Embryonic facial prominence (tissue), 1 donor: ENCODE data around the gene CAPZB.
"Not testable (repeated sequence)": the region's sequence is repeated elsewhere in the genome, so short reads cannot be mapped to it uniquely, and the experiment has no call there.

Source experiments
- DNase-seq: peaks from one replicate; pipeline ENCODE4 v3.0.0-alpha.2; 2016; ENCODE audit errors: extremely low spot score

Gene CAPZB

GRCh38 chr1:19485362-19486187 lies at the start of gene CAPZB:
TSS of gene CAPZB (minus strand) at chr1:19485539. CDS start at chr1:19485438, 101 bp downstream.
- peak; percentile 87 for DNase-seq

DNA sequence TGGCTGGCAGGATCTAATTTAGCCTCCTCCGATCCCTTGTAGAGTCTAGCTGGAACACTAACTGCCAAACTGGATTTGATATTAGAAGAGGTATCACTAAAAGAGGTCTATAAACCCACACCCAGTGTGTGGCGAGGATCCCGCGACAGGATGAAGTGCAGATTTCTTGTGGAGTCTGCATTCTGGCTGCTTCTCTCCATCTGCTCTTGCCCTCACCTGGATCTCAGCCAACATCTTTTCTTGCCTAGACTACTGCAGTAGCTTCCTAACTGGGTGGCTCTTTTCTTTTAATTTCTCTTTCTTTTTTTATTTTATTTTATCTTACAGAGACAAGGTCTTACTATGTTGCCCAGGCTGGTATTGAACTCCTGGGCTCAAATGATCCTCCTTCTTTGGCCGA lies 48.9 kb upstream of the CAPZB start:
- no peak for DNase-seq

- no peak for DNase-seq
Observed at GRCh38 chr1:19533626-19534025, 48.3 kb upstream of the CAPZB start.

- DNase-seq: no peak
Observed at GRCh38 chr1:19532519-19532918, 47.2 kb upstream of the CAPZB start.

DNA sequence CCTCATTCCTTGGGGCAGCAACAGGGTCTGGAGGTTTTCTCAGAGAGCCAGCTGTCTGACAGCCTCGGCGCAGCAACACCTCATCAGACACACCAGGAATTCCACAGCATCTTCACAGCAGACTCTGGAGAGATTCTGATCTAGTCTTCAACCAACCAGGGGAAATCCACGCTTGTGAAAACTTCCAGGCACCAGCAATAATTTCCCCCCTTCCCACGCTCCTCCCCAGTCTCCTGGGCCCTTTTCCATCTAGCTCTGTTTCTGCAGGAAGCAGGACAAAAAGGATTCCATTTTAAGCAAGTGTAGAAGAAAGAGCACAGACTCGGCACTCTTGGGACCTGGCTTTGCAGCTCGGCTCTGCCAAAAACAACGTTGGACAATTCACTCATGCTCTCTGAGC lies 44.3 kb upstream of the CAPZB start:
- DNase-seq: no peak

DNA sequence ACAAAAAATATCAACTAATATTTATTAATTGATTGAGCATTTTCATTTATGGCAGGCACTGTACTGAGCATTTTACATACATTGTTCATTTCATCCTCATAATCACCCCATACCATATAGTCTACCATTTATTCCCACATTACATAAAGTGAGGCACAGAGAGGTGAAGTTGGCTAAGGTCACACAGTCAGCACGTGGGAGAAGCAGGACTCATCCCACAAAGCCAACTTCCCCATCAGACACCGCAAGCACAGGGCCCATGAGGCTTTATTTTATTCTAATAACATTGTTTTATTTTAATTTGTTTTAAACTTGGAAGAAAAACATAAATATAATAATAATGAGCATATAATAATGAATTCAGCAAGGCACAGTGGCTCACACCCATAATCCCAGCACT lies 43.1 kb upstream of the CAPZB start:
- no peak for DNase-seq

DNA sequence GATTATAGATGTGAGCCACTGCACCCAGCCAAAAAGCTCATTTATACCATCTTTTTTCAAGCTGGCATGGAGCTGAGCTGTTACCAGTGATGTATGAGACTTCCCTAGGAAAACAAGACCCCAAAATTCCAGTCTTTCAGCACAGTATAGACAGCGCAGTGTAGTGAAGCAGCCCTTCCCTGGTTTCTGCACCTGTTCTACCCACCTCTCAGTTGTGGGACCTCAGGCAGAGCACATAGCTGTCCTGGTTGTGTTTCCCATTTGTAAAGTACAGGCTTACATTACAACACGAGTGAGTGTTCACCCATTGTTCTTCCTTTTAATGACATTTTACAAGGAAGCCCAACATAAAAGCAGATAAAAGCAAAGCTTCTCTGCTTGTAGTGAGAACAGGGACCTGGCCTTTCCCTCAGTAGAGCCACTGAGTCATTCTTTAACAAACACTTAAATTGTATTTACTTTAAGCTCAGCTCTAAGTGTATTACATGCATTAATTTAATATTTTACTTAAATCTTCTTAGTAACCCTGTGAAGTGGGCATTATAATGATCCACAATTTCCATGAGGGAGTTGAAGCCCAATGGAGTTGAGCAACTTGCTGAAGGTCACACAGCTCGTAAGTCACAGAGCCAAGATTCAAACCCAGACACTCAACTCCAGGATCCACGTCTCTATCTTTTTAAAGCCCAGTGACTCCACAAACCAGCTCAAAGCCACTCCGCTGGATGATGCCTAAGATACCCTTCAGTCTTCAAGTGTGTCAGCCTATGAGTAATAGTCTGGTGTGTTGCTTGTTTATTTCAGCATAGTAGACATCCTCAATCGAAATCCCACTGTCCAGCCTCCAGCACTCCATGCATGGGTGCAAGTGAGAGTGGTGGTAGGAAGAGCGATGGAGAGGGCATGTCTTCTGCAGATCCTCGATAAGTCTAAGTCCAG lies 40.5 kb upstream of the CAPZB start:
- no peak for DNase-seq

GRCh38 chr1:19524791-19525190 lies 39.5 kb upstream of the CAPZB start:
- no peak for DNase-seq

- not testable (repeated sequence) for DNase-seq
Observed at GRCh38 chr1:19522570-19522969, 37.2 kb upstream of the CAPZB start.

GRCh38 chr1:19521411-19521810 lies 36.1 kb upstream of the CAPZB start:
- DNase-seq: no peak

DNA sequence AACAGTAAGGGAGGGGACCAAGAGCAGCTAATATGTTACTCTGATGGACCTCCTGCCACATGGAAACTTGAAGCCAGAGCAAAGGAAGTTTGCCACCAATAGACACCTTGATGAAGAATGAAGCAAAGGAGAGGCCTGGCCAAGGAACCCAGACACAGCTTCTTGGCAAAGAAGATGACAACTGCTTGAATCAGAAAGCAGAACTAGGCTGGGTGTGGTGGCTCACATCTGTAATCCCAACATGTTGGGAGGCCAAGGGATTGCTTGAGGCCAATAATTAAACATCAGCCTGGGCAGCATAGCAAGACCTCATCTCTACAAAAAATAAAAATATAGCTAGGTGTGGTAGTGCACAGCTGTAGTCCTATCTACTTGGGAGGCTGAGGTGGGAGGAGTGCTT lies 31.7 kb upstream of the CAPZB start:
- DNase-seq: no peak

GRCh38 chr1:19515201-19515600 lies 29.9 kb upstream of the CAPZB start:
- DNase-seq: no peak

DNA sequence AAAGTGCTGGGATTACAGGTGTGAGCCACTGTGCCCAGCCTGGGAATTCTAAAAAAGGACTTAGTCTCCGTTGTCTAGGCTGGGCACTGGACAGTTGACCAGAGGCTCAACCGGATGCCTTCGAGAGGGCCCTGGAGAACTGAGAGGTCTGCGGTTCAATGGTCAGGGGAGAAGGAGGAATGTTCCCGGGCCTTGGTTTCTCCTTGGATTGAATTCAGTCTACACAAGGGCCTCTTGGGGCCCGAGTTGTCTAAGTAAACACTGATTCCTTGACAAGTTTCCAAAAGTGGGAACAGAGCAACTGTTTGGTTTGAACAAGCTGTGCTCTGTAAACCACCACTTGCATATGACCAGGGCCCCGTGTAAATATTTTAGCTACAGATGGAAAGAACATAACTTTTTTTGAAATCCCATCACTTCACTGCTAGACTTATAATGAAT lies 29.1 kb upstream of the CAPZB start:
- no peak for DNase-seq

GRCh38 chr1:19512545-19512944 lies 27.2 kb upstream of the CAPZB start:
- no peak for DNase-seq

DNA sequence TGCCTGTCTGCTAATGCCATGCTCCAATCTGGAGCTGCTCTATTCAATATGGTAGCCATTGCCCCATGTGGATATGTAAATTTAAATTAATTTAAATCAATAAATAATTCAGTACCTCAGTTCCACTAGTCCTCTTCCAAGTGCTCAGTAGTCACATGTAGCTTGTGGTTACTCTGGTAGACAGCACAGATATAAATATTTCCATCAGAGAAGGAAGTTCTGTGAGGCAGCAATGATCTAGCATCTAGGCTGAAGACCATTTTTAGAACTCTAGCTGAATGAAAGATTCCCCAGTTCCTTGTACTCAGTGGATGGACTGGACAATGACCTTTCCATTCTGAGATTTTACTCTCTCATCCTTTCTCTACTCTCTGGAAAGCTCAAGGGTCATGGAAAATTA lies 25.8 kb upstream of the CAPZB start:
- DNase-seq: no peak

- DNase-seq: not testable (repeated sequence)
Observed at GRCh38 chr1:19509647-19510046, 24.3 kb upstream of the CAPZB start.

GRCh38 chr1:19507516-19507915 lies 22.2 kb upstream of the CAPZB start:
- no peak for DNase-seq

GRCh38 chr1:19505693-19506457 lies 20.5 kb upstream of the CAPZB start:
- no peak for DNase-seq

DNA sequence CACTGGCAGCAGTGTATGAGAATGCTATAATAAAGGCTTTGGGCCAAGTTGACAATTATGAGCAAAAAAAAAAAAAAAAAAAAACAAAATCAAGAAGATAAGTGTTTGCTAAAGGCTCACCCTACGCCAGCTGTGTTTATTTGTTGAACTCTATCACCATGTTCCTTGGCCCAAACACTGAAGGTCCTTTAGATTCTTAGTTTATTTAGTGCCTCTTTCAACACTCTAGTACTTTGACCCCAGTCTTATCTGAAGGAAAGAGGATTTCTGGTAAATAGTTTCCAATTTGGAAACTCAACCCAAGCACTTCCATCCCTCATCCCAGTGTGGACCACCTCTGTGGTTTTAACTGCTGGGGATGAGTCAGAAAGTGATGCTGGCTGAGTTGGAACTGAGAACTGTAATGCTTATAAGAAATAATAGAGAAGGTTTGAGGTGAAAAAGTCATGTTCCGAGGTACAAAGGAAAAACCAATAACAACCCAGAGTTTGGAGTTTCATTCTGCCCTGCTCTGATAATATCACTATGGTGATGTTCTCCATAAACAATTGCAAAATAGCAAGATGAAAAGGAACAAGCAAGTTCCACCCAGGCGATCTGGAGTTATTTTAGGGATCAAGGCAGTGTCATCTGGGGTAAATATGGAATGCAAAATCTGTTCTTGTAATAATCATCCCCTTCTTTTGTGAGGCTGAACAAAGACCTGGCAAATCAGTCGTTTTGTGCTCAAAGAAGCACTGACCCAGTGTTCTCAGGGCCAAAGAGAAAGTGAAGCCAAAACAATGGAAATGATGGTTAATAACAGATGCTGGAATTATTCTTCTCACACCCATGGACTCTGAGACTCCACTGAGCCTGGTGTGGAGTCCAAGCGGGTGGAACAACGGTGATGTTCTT lies 19.7 kb upstream of the CAPZB start:
- DNase-seq: no peak

DNA sequence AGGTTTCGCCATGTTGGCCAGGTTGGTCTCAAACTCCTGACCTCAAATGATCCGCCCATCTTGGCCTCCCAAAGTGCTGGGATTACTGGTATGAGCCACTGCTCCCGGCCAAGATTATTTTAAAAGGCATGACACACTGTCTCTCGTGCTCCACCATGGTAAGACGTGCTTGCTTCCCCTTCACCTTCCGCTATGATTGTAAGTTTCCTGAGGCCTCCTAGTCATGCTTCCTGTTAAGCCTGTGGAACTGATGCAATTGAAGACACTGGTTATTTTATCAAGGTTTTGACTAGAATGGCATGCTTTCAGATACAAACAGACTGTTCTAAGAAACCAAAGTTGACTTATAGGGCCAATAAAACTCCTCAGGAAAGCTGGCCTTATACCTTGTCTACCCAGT lies 16.9 kb upstream of the CAPZB start:
- not testable (repeated sequence) for DNase-seq

DNA sequence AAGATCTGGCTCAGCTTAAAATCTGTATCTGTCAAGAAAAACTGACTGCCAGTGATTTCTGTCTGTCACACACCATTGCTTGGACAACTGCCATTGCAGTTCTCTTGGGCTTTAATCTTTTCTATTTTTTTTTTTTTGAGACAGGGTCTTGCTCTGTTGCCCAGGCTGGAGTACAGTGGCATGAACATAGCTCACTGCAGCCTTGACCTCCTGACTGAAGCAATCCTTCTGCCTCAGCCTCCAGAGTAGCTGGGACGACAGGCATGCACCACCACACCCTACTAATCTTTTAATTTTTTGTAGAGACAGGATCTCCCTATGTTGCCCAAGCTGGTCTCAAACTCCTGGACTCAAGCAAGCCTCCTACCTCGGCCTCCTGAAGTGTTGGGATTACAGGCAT lies 14.5 kb upstream of the CAPZB start:
- DNase-seq: not testable (repeated sequence)
